RWPE1 (cell line): ENCODE results near the gene RALGPS1.

Experiments used
- CTCF ChIA-PET: fragments of 350-600 bp; sonication (Branson Sonifier 250); formaldehyde crosslinking; extraction: SDS; loops from one replicate; lab custom pipeline; 2021; lab: Yijun Ruan, JAX
- POLR2A ChIA-PET: fragments of 400-600 bp; formaldehyde crosslinking; extraction: SDS; loops from one replicate; lab custom pipeline; 2020; ENCODE audit warnings: antibody characterized with exemption; ENCODE audit not compliant: low non-redundant PET; lab: Yijun Ruan, JAX
- DNase-seq: peaks from one replicate; pipeline ENCODE4 v3.0.0; 2012; ENCODE audit warnings: low spot score
- H3K27ac ChIP-seq: fragments of 450-650 bp; 2 replicates; pipeline ENCODE4 v1.5.1; 2017
- CTCF ChIP-seq: fragments of 450-650 bp; conservative IDR thresholded peaks from 2 replicates; pipeline ENCODE4 v1.5.1; 2017; ENCODE audit warnings: low read depth, mild to moderate bottlenecking

Gene RALGPS1

GRCh38 chr9:127099664-127100063 is 185.1 kb downstream of the RALGPS1 start:
- H3K27ac ChIP-seq, result no peak overlapping the region
- no peak for TF ChIP-seq CTCF
- CTCF ChIA-PET, result no interaction called here
- POLR2A ChIA-PET, result no interaction called here
- DNase-seq, result no peak

GRCh38 chr9:127102176-127102575 is 187.6 kb downstream of the RALGPS1 start:
- POLR2A ChIA-PET, result no interaction called here
- DNase-seq, result no peak
- CTCF ChIA-PET, result no interaction called here
- TF ChIP-seq CTCF, result no peak
- H3K27ac ChIP-seq, result no peak overlapping the region

- TF ChIP-seq CTCF, result no peak
- H3K27ac ChIP-seq, result no peak overlapping the region
- CTCF ChIA-PET, result no interaction called here
Measured at GRCh38 chr9:127102788-127103187, 188.2 kb downstream of the RALGPS1 start.

GRCh38 chr9:127104581-127105311 is 190.2 kb downstream of the RALGPS1 start:
- ChIA-PET CTCF (interaction anchor here (0.6 to 0.9 kb wide), 3 partner anchors 11 to 78 kb away, joined by 3 to 5 read pairs (median 3); no protein-coding TSS in a partner anchor), POLR2A (no interaction called here)
- no peak for TF ChIP-seq CTCF
- H3K27ac ChIP-seq, result no peak overlapping the region
- DNase-seq, result no peak

More at GRCh38 chr9:127102788-127103187, 188.2 kb downstream of the RALGPS1 start:
- DNase-seq, result no peak
- POLR2A ChIA-PET, result interaction anchor here (0.5 to 0.6 kb wide), 2 partner anchors 296 to 360 kb away, joined by 3 to 4 read pairs; no protein-coding TSS in a partner anchor

GRCh38 chr9:127105805-127106465 is 191.4 kb downstream of the RALGPS1 start:
- no peak overlapping the region for H3K27ac ChIP-seq
- no peak for TF ChIP-seq CTCF
- ChIA-PET POLR2A (no interaction called here), CTCF (no interaction called here)
- no peak for DNase-seq

DNA sequence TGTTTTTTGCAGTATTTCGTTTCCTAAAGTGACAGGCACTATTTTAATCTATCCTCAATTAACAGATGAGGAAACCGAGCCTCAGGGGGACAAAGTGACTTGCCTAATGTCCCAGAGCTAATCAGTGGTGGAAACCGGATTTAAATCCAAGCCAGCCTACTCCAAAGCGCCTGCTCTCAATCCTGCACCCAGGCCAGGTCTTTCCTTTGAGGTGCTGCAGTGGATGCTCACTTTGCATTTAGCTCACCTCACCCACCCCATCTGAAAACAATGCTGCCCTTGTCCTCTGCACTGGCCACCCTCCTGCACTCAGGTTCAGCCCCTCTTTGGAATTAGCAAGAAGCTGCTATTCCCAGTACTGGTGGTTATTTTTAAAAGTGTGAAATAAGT is 191.9 kb downstream of the RALGPS1 start:
- DNase-seq, result no peak
- H3K27ac ChIP-seq, result no peak overlapping the region
- POLR2A ChIA-PET, result no interaction called here
- CTCF ChIA-PET, result no interaction called here
- TF ChIP-seq CTCF, result no peak
